Naive thymus-derived CD4-positive, alpha-beta T cell (primary cell): ENCODE results near the gene GRPEL1. TPM values are rescaled to one million over a fixed set of nuclear protein-coding genes. Genes with fewer than 3 reads are reported as not detected.
A peak's percentile ranks its signal among the peaks of the same experiment; 100 is the strongest.
"Not testable (repeated sequence)": the region's sequence is repeated elsewhere in the genome, so short reads cannot be mapped to it uniquely, and the experiment has no call there.

Experiments used
- ATAC-seq: fragments of 150-1000 bp; cut with Tn5 transposase; 2 replicates; pipeline ENCODE4 v1.10.0; 2021; ENCODE audit warnings: mild to moderate bottlenecking, moderate library complexity
- CTCF ChIA-PET: fragments of 350-600 bp; sonication (Branson Sonifier 250); formaldehyde crosslinking; loops from one replicate; lab custom pipeline; 2021; ENCODE audit warnings: antibody characterized with exemption; lab: Charles Lee
- POLR2A ChIA-PET: fragments of 350-600 bp; sonication (Branson Sonifier 250); formaldehyde crosslinking; loops from one replicate; lab custom pipeline; 2021; ENCODE audit warnings: antibody characterized with exemption, inconsistent platforms; lab: Charles Lee
- DNase-seq, 9 donors: peaks; one replicate each; pipeline versions ENCODE4 v3.0.0 to v3.0.0-alpha.2; 2020 to 2022; ENCODE audit warnings: mixed read lengths in 1 of 9
- H3K27ac ChIP-seq: one replicate; pipeline ENCODE4 v1.7.0; 2013; ENCODE audit warnings: mild to moderate bottlenecking, low read depth, low read length, moderate library complexity
- H3K27me3 ChIP-seq, 2 donors: one replicate each; pipeline ENCODE4 v1.7.0; 2013; ENCODE audit warnings: low read length in 2 of 2, mild to moderate bottlenecking in 2 of 2, moderate library complexity in 2 of 2; ENCODE audit not compliant: control insufficient read depth in 2 of 2, insufficient read depth in 2 of 2
- H3K36me3 ChIP-seq, 3 experiments: 1 replicate in 2 of 3; 2 replicates in 1 of 3; pipeline ENCODE4 v1.7.0; 2013; ENCODE audit warnings: low read length in 3 of 3, mild to moderate bottlenecking in 3 of 3, moderate library complexity in 1 of 3; ENCODE audit not compliant: insufficient read depth in 3 of 3, control insufficient read depth in 2 of 3
- H3K4me1 ChIP-seq, 2 donors: one replicate each; pipeline ENCODE4 v1.7.0; 2013; ENCODE audit warnings: low read length in 2 of 2, mild to moderate bottlenecking in 2 of 2, moderate library complexity in 1 of 2; ENCODE audit not compliant: control insufficient read depth in 2 of 2, insufficient read depth in 2 of 2
- H3K4me3 ChIP-seq: 2 replicates; pipeline ENCODE4 v1.7.0; 2013; ENCODE audit warnings: mild to moderate bottlenecking, low read length
- H3K9me3 ChIP-seq, 3 experiments: 1 replicate in 2 of 3; 2 replicates in 1 of 3; pipeline ENCODE4 v1.7.0; 2013; ENCODE audit warnings: low read length in 3 of 3; ENCODE audit not compliant: control insufficient read depth in 2 of 3
- H3K27ac Mint-ChIP-seq, 9 donors: one replicate each; pipeline ENCODE4 v1.8.0; 2020 to 2022; ENCODE audit warnings: mixed read lengths in 9 of 9, mild to moderate bottlenecking in 8 of 9, moderate library complexity in 5 of 9, inconsistent platforms in 2 of 9
- H3K27me3 Mint-ChIP-seq, 5 donors: one replicate each; pipeline ENCODE4 v1.8.0; 2021 to 2022; ENCODE audit warnings: mixed read lengths in 5 of 5, mild to moderate bottlenecking in 1 of 5
- H3K36me3 Mint-ChIP-seq, 5 donors: one replicate each; pipeline ENCODE4 v1.8.0; 2020 to 2022; ENCODE audit warnings: mixed read lengths in 5 of 5, mild to moderate bottlenecking in 3 of 5, inconsistent platforms in 1 of 5
- H3K4me1 Mint-ChIP-seq, 7 donors: one replicate each; pipeline ENCODE4 v1.8.0; 2020 to 2022; ENCODE audit warnings: mixed read lengths in 7 of 7, mild to moderate bottlenecking in 3 of 7, inconsistent platforms in 1 of 7
- H3K4me3 Mint-ChIP-seq, 10 donors: one replicate each; pipeline ENCODE4 v1.8.0; 2020 to 2022; ENCODE audit warnings: mild to moderate bottlenecking in 10 of 10, mixed read lengths in 10 of 10, moderate library complexity in 6 of 10, inconsistent platforms in 2 of 10
- H3K9me3 Mint-ChIP-seq, 11 donors: one replicate each; pipeline ENCODE4 v1.8.0; 2020 to 2022; ENCODE audit warnings: mixed read lengths in 11 of 11, mild to moderate bottlenecking in 4 of 11, inconsistent platforms in 1 of 11, moderate library complexity in 1 of 11
- intact Hi-C, 2 donors: fragments of 100-400 bp; cut with micrococcal nuclease; formaldehyde crosslinking; loops; one replicate each; pipeline ENCODE4 v1.15.1; 2023
- polyA plus RNA-seq, 2 donors: library from polyadenylated mRNA; unstranded; fragments of 300-500 nt; fragmentation: Illumina TruSeq; gene quantifications; one replicate each; pipeline ENCODE4 v1.2.3, GENCODE V29; 2021
- total RNA-seq, 6 experiments: library from RNA in 5 of 6; stranded (reverse) in 5 of 6; gene quantifications; 1 replicate in 5 of 6; 2 replicates in 1 of 6; pipeline ENCODE4 v1.2.3 and lab custom pipeline; 2021 to 2026

Gene GRPEL1
- total and polyA plus RNA-seq, 7 experiments from 2014 or later: 34.5 to 53.3 (median 45.0) TPM

GRCh38 chr4:7084564-7084961 is 16.7 kb upstream of the GRPEL1 start:
- peaks cover 26 to 70% (median 45%) of the 10 kb centered on the region in 5 donors for H3K27me3 Mint-ChIP-seq
- H3K4me3 Mint-ChIP-seq: peak overlapping the region in 1 of 10 donors; percentile 46
- CTCF ChIA-PET: interaction anchor here (1.3 kb wide), 1 partner anchor 17 kb away, joined by 3 read pairs; no protein-coding TSS in a partner anchor

DNA sequence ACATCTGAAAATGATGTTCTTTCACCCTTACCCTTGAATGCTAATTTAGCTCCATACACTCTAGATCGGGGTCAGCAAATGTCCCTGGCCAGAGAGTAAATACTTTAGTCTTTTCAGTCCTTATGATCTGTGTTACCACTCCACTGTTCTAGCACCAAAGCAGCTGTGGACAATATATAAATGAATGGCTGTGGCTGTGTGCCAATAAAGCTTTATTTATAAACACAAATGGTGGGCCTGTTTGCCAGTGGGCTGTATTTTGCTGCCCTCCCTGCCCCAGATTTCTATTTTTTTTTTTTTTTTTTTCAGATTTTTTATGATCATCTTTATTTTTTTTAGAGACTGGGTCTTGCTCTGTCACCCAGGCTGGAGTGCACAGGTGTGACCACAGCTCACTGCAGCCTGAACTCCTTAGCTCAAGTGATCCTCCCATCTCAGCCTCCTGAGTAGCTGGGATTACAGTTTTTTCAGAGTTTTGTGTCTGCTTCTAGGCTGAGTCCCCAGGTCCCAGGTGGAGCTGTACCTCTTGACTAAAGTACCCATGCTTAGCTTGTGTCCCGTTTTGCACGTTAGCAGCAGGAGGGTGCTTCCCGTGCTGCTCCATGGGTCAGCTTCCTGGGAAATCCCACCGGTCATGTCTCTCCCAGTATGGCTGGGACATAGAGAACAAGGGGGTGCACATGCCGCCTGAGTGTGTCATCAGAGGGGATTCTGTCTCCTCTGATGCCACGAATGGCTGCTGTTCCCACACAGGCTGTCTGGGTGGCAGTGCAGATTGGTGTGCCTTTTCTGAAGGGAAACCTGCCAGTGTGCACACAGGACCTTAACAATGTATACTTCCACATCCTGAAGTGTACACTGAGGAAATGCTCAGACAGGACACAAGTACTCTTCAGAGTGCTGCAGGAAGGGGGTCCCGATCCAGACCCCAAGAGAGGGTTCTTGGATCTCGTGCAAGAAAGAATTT is 16.0 kb upstream of the GRPEL1 start:
- H3K27me3 ChIP-seq: peaks cover 3 to 4% of the 10 kb centered on the region in 2 donors
- CTCF ChIA-PET: interaction anchor here (0.8 to 1.4 kb wide), 3 partner anchors 13 to 141 kb away, joined by 3 to 4 read pairs (median 3); no protein-coding TSS in a partner anchor
- POLR2A ChIA-PET: interaction anchor here (1.3 kb wide), 1 partner anchor 16 kb away, joined by 5 read pairs; the partner anchor contains the start of gene GRPEL1
- Mint-ChIP-seq H3K4me1 (peaks cover 0 to 4% (median 0%) of the 10 kb centered on the region in 7 donors), H3K36me3 (peaks cover 0 to 6% (median 0%) of the 10 kb centered on the region in 5 donors), H3K27ac (no peak overlapping the region), H3K27me3 (peaks cover 26 to 68% (median 41%) of the 10 kb centered on the region in 5 donors), H3K4me3 (peak overlapping the region in 1 of 10 donors; percentile 46), H3K9me3 (peaks cover 0 to 29% (median 2%) of the 10 kb centered on the region in 11 donors)
- no peaks in the 10 kb centered on the region for H3K36me3 ChIP-seq
- no peak overlapping the region for H3K4me3 ChIP-seq
- H3K27ac ChIP-seq: no peak overlapping the region
- no peaks in the 10 kb centered on the region for H3K9me3 ChIP-seq
- intact Hi-C loops: no loop called here
- DNase-seq: no peak
- H3K4me1 ChIP-seq: no peaks in the 10 kb centered on the region
- ATAC-seq: no peak

More at GRCh38 chr4:7084564-7084961, 16.7 kb upstream of the GRPEL1 start:
- H3K27ac Mint-ChIP-seq, DNase-seq, H3K36me3 Mint-ChIP-seq, H3K27ac ChIP-seq, POLR2A ChIA-PET, H3K4me1 ChIP-seq, H3K4me3 ChIP-seq, H3K36me3 ChIP-seq, H3K4me1 Mint-ChIP-seq, H3K9me3 ChIP-seq, H3K27me3 ChIP-seq, intact Hi-C loops, ATAC-seq: not testable (repeated sequence)
- H3K9me3 Mint-ChIP-seq: peaks cover 0 to 29% (median 2%) of the 10 kb centered on the region in 11 donors

- H3K27me3 ChIP-seq, H3K9me3 ChIP-seq, intact Hi-C loops, H3K4me3 Mint-ChIP-seq, H3K4me1 ChIP-seq, H3K27ac ChIP-seq, H3K36me3 ChIP-seq, H3K4me1 Mint-ChIP-seq, H3K27ac Mint-ChIP-seq, POLR2A ChIA-PET, DNase-seq, H3K36me3 Mint-ChIP-seq, H3K4me3 ChIP-seq, ATAC-seq: not testable (repeated sequence)
- Mint-ChIP-seq H3K9me3 (peaks cover 0 to 15% (median 0%) of the 10 kb centered on the region in 11 donors), H3K27me3 (peaks cover 17 to 50% (median 27%) of the 10 kb centered on the region in 5 donors)
- CTCF ChIA-PET: interaction anchor here (1.1 to 1.5 kb wide), 3 partner anchors 8 to 206 kb away, joined by 3 read pairs; no protein-coding TSS in a partner anchor
Observed at GRCh38 chr4:7079909-7080308, 12.0 kb upstream of the GRPEL1 start.

DNA sequence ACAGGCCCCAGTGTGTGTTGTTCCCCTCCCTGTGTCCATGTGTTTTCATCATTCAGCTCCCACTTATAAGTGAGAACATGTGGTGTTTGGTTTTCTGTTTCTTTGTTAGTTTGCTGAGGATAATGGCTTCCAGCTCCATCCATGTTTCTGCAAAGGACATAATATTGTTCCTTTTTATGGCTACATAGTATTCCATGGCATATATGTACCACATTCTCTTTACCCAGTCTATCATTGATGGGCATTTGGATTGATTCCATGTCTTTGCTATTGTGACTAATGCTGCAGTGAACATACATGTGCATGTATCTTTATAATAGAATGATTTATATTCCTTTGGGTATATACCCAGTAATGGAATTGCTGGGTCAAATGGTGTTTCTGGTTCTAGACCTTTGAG is 11.6 kb upstream of the GRPEL1 start:
- H3K36me3 Mint-ChIP-seq, H3K27ac Mint-ChIP-seq, H3K4me3 Mint-ChIP-seq, H3K4me3 ChIP-seq, H3K9me3 ChIP-seq, H3K4me1 ChIP-seq, POLR2A ChIA-PET, DNase-seq, intact Hi-C loops, H3K4me1 Mint-ChIP-seq, ATAC-seq, H3K27ac ChIP-seq, H3K27me3 ChIP-seq, H3K36me3 ChIP-seq: not testable (repeated sequence)
- Mint-ChIP-seq H3K27me3 (peaks cover 13 to 46% (median 23%) of the 10 kb centered on the region in 5 donors), H3K9me3 (peaks cover 0 to 15% (median 0%) of the 10 kb centered on the region in 11 donors)
- CTCF ChIA-PET: interaction anchor here (1.1 to 1.5 kb wide), 3 partner anchors 8 to 206 kb away, joined by 3 read pairs; no protein-coding TSS in a partner anchor

GRCh38 chr4:7078025-7078424 is 10.2 kb upstream of the GRPEL1 start:
- CTCF ChIA-PET: interaction anchor here (0.6 kb wide), 1 partner anchor 65 kb away, joined by 3 read pairs; no protein-coding TSS in a partner anchor
- peaks cover 5 to 35% (median 11%) of the 10 kb centered on the region in 5 donors for H3K27me3 Mint-ChIP-seq
- H3K9me3 Mint-ChIP-seq: peaks cover 0 to 15% (median 0%) of the 10 kb centered on the region in 11 donors

DNA sequence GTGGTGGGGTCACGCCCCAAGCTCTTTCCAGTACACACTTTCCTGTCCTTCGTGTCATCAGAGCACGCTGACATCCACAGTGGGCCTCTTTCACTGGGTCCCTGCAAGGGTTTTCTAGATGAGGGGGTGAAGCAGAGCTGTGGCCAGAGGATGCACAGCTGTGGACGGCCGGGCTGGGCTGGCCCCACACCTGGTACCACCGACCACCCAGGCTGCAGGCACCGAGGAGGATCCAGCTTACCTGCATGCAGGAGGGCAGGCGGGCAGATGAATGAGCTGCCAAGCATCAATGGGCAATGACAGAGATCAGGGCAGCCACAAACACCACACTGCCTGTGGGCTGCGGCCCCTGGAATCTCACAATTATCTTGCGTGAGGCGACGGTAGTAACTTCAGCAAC is 9.5 kb upstream of the GRPEL1 start:
- DNase-seq (no peak), ATAC-seq (no peak)
- POLR2A ChIA-PET: no interaction called here
- peaks cover 0 to 3% (median 0%) of the 10 kb centered on the region in 7 donors for H3K4me1 Mint-ChIP-seq
- Histone ChIP-seq H3K27me3 (no peaks in the 10 kb centered on the region), H3K4me1 (no peaks in the 10 kb centered on the region), H3K27ac (no peak overlapping the region), H3K9me3 (no peaks in the 10 kb centered on the region), H3K4me3 (no peak overlapping the region), H3K36me3 (no peaks in the 10 kb centered on the region)
- no peak overlapping the region for H3K27ac Mint-ChIP-seq
- H3K9me3 Mint-ChIP-seq: peaks cover 0 to 15% (median 0%) of the 10 kb centered on the region in 11 donors
- H3K4me3 Mint-ChIP-seq: no peak overlapping the region
- no peaks in the 10 kb centered on the region for H3K36me3 Mint-ChIP-seq
- peaks cover 0 to 33% (median 7%) of the 10 kb centered on the region in 5 donors for H3K27me3 Mint-ChIP-seq
- CTCF ChIA-PET: no interaction called here
- intact Hi-C loops: no loop called here

More at GRCh38 chr4:7078025-7078424, 10.2 kb upstream of the GRPEL1 start:
- Mint-ChIP-seq H3K27ac (no peak overlapping the region), H3K4me1 (peaks cover 0 to 3% (median 0%) of the 10 kb centered on the region in 7 donors), H3K36me3 (no peaks in the 10 kb centered on the region), H3K4me3 (no peak overlapping the region)
- intact Hi-C loops: no loop called here
- DNase-seq (no peak), ATAC-seq (no peak)
- Histone ChIP-seq H3K36me3 (no peaks in the 10 kb centered on the region), H3K27me3 (no peaks in the 10 kb centered on the region), H3K27ac (no peak overlapping the region), H3K4me3 (no peak overlapping the region), H3K9me3 (no peaks in the 10 kb centered on the region), H3K4me1 (no peaks in the 10 kb centered on the region)
- POLR2A ChIA-PET: no interaction called here
